GM18519 (cell line): ENCODE measurements around the gene FAM117B.

ENCODE experiments used
- ATAC-seq: cut with Tn5 transposase; IDR thresholded peaks from one replicate; pipeline ENCODE4 v1.9.1; 2021; ENCODE audit warnings: mild to moderate bottlenecking, moderate library complexity; ENCODE audit not compliant: unreplicated experiment, low FRiP score

FAM117B gene

DNA sequence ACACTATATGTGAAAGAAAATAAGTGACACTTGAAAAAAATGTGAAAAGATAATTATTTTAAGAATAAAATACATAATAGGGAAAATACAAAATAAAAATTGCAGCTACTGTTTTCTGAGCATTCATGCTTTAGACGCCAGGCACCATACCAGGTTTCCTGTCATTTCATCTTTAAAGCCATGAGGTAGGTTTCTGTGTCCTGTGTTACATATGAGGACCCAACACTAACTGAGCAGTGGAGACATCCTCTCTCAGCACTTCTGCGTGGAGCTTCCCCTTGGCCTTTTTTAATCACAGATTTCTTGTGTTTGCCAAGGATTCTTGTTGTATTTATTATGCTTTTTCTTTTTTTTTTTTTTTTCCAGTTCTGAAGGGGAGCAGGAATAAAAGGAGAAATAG is 117.3 kb downstream of the FAM117B start:
- no peak for ATAC-seq

DNA sequence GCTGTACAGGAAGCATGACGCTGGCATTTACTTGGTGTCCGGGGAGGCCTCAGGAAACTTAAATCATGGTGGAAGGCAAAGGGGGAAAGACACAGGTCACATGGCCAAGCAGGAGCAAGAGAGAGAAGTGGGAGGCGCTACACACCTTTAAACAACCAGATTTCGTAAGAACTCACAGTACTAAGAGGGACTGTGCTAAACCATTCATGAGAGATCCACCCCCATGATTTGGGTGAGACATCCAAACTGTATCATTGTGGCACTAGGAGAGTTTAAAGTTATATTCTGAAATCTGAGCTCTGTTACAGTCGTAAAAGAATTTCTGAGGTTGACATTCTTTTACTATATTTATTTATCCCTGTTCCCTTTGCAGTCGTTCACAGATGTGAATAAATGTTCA is 120.2 kb downstream of the FAM117B start:
- ATAC-seq = no peak

DNA sequence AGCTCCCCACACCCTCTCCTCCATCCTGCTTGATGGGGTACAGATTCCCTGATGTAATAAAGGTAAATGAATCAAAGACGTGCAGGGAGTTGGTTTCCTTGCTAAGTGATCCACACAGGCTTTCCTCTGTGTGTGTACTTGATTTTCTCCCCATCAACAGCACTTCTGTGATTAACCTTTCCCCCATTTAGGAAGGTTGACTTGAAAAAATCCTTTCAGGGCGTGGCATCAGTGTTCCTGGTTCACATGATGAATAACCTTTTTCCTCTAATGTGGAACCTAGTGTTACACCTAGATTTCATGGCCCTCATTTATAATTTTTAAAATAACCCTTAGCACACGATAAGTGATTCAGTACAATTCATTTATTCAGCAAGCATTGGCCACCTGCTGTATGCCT is 121.8 kb downstream of the FAM117B start:
- ATAC-seq = no peak

DNA sequence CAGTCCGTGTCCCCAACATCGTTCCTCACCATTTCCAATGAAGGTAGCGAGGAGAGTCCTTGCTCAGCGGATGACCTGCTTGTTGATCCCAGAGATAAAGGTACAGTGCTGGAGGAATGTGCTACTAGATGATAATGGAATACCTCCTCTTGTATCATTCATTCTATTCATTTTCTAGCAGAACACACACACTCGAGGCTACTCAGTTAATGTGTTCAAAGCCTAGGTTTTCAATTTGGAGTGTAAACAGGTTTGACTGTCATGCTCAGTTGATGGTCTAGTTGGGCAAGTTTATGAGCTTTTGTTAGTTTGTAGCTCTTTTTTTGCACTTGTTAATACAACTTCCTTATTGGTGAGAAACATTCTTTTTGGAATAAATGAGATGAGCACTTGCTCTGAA is 122.6 kb downstream of the FAM117B start:
- ATAC-seq = no peak

DNA sequence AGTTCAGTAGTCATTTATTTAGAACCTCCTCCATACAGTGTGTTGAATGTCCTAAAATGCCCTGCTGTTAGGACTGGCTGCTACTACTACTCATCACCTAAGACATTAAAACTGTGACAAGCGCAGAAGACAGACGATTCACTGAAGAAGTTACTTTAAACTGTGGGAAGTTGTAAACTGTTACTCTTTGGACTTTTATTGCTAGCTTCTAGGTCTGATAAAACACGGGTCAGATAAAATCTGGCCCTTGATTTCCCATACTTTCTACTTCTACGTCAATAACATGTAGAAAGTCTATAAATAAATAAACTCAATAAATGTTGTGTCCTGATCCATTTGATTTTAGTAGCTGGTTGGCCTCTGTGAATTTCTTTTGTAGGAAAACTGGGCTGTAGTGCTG is 123.4 kb downstream of the FAM117B start:
- ATAC-seq = no peak

DNA sequence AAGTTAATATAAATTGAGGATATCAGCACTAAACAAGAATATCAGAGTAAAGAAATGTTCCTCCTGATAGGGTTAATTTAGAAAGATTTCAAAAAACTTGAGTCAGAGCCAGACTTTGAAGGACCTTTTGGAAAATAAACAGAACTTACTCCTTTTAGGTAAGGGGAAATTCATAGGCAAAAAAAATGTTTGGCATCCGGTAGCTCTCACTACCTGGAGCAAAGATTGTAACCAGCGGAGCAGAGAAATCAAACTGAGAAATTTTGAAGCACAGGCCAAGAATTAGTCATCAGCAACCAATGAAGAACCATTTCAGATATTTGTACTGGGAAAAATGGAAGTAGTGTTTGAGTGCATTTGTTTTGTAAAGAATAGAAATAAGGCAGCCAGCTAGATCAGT is 123.8 kb downstream of the FAM117B start:
- no peak for ATAC-seq

DNA sequence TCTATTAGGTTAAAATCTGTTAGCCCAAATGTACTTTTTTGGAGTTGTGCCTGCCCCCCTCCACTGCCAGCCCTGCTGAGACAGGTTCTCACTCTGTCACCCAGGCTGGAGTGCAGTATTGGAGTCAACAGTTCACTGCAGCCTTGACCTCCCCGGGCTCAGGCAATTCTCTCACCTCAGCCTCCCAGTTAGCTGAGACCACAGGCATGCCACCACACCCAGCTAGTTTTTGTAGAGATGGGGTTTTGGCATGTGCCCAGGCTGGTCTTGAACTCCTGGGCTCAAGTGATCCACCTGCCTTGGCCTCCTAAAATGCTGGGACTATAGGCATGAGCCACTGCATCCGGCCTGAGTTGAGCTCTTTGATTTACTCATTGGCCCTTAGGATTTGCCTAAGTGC is 126.1 kb downstream of the FAM117B start:
- ATAC-seq = no peak

DNA sequence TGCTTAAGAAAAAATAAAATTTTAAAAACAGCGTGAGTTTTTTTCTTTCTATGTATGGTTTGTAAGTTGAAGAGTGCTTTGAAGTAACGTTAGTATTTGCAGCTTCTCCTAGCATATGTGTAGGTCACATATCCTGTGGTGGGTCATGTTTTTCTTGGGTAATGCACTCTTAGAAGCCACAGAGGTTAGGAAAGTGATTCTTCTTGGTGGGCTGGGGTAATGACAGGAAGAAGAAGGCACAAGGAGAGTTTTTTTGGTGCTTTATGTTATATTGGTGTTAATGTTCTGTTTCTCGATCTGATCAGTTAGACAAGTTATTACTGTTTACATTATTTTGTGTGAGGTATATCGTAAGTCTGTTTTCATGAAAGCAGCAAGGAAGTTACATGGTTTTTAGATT is 127.8 kb downstream of the FAM117B start:
- no peak for ATAC-seq

DNA sequence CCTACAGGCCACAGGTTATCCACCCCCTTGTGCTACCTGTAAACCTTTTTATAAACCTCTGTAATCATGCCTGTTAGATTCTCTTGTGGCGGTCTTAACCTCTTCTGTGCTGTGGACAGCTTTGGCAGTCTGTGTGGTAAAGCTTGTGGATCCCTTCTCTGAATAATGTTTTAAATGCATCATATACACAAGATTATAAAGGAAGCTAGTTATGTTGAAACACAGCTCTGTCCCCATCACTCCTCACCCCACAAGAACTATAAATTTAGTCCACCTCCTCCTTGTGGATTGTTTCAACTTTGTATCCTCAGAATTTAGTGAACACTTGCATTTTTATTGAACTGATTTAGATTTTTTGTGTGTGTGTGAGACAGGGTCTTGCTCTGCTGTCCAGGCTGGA is 129.1 kb downstream of the FAM117B start:
- ATAC-seq = no peak

DNA sequence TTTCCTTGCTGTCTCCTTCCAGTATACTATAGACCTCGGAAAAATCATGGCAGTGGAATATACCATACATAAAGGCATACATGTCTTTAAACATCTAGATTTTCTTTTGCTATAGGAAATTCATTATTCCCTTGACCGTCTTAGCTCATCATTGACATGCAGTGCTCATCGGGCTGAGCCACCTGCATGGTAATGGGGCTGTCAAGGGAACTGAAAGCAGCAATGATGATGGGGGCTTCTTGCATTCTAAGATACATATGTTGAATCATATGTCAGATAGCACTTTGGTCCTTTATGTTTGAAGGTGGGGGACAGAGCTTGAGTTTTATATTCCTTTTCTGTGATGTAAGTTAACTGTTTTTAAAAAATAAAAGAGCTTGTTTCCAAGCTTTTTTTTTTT is 130.2 kb downstream of the FAM117B start:
- no peak for ATAC-seq

DNA sequence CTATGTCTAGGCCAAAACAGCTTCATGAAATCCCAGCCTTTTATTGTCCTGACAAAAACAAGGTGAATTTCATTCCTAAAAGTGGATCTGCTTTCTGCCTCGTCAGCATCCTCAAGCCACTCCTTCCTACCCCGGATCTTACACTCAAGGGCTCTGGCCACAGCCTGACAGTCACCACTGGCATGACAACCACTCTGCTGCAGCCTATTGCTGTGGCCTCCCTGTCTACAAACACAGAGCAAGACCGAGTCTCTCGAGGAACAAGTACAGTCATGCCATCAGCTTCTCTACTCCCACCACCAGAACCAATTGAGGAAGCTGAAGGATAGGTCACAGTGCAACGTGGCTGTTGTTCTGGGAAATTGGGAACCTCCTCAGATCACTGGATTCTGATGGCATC is 130.7 kb downstream of the FAM117B start:
- no peak for ATAC-seq

DNA sequence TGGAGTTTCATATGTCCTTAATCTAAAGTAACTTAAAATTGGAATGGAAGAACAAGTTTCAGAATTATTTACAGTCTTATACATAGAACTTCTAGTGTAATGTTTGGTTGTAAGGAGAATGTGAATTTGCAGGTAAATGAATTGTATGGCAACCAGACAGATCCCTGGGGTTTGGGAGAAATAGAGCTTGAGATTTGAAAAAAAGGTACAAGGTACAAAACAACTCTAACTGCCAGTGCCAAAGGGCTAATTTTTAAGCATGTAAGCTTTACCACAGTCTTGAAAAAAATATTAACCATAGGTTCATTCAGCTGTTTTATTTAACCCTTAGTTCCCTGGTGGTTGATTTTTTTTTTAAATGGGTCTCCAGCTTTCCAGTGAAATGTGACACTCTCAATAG is 133.5 kb downstream of the FAM117B start:
- no peak for ATAC-seq

DNA sequence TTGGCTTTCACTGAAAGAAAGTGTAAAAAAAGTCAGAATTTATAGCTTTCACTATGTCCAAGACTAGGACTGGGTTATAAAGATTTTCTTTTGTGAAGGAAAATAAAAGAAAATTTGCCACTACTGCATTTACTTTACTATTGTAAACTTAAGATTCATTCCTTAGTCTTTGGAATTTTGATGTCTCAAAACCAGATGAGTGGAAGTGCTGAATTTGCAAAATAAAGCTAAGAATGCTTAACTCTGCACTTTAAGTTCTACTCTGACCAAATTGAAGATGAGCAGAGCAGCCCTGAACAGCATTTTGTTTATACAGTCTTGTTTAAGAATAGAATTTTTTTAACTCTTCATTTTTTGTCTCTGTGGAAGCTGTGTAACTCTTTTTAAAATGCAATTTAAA is 134.4 kb downstream of the FAM117B start:
- ATAC-seq = no peak

DNA sequence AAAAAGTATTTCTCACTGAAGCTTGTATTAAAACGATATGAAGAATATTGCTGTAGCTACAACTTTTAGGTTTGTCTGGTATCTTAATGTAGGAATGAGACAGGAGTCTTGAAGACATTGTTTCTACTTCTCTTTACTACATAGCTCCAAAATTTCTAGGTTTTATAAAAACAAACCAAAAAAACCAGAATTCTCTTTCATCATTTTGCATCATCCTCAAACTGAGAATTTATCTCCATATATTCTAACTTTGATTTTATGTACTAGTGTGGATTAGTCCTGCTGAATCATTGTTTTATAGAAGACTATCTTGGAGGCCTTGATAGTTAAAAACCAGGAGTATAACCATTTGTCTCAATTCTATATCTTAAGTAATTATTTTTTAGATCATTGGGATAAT is 136.6 kb downstream of the FAM117B start:
- no peak for ATAC-seq

DNA sequence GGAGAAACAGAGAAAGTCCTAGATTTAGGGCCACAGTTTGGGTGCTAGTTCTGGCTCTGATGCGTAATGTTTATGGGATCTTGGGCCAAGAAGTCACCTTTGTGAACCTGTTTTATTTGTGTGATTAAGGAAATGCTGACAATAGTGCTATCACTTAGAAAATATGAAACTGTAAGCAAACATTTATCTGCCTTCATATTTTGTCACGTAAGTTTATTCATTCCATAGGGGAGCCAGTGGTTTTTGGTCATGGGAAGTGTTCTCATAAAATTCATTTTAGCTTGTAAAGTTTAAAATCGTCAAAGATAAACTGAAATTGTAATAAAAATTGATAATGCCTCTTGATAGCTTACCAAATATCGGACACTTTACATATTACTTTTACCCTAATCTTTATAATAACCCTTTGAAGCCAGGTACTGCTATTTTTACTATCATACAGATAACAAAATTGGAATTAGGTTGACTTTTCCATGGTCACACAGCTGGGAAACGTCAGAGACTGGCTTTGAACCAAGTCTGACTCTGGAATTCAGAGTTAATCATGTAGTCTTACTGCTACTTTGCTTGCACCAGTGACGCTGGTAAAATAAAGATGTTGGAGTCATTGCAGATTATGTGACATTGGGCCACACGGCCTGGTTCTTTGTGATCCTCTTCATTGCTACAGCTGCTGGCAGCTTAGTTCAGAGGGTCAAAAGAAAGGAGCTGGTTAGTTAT is 137.1 kb downstream of the FAM117B start:
- no peak for ATAC-seq

DNA sequence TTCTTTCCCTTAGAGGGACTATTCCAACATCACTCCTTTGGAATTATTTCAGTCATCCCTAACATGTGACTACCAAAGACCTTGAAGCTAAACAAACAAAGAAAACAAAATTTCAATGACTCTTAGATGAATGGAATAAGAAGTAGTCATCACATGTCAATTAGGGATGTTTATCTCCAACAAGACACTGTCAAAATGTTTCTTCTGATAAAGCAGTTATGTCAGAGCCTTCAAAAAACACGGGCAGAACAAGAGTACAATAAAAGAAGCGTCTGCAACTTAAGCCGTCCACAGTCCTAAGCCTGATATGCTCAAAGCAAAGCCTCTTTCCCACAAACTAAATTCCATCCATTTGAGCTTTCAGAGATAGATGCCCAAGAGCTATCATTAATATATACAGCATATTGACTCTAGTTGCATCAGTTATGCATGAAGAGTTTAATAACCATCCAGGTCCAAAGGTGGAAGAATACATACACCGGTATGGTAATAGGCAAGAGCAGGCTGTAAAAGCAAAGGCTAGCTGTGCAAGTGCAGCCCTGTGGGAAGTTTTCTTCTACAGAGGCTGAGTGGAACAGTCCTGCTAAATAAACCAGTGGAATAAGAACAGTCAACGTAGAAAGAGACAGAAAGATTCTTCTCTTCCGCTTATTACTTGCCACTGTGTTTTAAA is 138.7 kb downstream of the FAM117B start:
- no peak for ATAC-seq

DNA sequence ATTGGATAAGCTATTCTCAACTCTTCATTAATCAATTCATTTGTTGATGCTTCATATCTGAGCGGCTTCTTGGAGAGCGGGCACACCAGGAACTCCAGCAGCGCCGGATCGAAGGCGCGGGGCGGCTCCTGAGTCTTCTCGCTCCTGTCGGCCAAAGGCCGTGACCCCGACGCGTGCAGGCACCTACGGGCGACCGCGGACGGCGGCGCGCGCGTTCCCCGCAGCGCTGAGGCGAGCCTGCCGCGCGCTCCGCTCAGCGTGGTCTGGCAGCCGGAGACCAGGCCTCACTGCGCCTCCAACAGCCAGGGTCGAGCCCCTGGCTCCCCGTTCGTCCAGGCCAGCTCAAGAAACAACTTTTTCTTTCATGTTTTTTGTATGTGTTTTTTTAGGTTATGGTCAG is 139.3 kb downstream of the FAM117B start:
- ATAC-seq = no peak

DNA sequence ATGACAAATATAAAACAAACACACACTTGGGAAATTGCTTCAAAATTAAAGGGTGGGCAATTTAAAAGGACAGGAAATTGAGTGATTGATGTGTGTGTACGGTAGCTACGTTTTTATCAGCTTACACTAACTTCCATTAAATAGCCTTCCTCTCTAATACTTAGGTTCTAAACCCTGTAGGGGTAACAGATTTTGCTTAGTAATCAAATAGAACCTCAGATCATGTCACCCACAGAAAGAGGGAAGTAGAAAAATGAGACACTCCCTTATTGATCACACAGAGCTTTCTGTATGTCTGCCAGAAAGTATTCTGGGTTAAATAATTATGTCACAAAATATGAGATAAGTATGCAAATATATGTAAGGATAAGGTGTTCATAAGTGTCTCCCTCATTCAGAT is 143.4 kb downstream of the FAM117B start:
- ATAC-seq = no peak

DNA sequence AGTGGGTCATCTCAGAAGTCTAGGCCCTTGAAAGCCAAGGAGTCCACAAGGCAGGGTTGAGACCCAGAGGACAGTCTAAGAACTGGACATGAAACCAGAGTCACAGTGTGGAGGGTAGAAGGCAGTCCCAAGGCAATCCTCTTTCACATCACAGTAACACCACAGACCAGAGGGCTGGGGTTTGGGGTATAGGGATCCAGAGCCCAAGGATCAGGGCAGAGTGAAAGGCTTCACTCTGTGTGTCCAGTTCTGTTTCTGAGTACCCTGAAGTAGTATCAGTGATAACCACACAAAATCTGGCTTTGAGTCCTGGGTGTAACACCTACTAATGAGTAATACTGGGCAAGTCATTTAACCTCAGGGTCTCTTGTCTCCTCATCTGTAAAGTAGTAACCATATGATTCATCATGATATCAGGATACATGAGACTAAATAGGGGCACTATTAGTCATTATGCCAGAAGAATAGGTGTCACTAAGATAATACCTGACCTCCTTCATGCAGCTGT is 145.8 kb downstream of the FAM117B start:
- peak; percentile 96 for ATAC-seq

DNA sequence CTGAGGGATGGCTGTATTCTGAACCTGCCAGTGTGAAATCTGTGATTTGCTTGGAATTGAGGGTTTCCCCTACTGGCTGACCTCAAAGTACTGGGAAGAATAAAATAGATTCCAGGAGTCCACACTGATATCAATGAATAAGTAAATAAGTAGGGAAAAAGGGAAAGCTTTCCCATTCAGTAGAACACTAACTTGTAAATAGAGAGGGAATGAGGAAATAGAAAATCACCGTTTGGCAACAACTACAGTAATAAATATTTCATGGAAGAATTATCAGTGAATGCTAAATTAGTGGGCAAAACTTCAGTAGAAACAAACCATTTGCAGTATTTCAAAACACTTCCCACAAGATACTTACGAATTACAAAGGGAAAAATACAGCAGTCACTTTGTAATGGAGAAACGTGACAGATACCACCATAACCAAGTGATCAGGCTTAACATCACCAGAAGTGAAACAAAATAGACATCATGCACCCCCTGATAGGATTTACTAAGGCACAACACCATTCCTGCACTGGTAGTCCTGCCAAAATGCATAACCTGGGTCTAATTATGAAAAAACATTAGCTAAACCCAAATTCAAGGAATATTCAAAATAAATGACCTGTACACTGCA is 148.3 kb downstream of the FAM117B start:
- ATAC-seq = no peak

DNA sequence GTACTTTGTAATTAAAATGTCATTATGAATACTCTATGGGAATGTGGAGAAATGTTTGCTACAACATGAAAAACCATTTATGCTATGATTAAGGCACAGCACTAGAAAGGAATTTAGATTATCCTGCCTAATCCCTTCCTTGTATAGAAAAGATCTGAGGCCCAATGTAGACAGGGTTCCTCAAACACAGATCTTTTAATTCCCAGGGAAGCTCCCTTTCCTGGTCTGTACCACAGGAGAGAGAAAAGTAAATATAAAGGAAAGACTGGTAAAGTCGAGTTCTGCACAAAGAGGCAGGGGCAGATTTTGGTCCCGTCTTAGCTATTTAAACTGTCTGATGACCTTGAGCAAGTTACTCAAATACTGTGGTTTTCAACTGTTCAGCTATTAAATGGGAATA is 152.1 kb downstream of the FAM117B start:
- no peak for ATAC-seq

DNA sequence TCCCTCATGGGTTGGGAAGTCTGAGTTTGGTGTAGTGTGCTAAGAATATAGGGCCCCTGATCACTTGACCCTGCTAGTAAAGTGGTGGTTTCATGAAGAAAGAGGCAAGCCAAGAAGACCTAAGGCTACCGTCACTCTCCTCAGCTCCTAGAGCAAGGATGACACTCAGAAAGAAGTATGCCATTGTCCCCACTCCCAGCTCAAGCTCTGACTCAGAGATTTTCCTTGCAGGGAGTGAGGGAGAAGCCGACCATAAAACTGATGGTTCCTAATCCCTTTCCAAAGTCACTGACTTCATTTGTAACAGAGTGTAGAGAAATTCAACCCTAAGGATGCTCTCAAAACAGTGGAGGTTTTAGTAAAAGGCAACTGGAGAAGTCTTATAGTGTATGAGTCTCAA is 155.9 kb downstream of the FAM117B start:
- ATAC-seq = no peak
